H1 (cell line): Measurements from ENCODE around the gene TRIM9. TPM values are rescaled to one million over a fixed set of nuclear protein-coding genes. Genes with fewer than 3 reads are reported as not detected.

Experiments used
- CTCF ChIA-PET: fragments of 300-600 bp; sonication (Branson Sonifier 250); formaldehyde crosslinking; loops from one replicate; lab custom pipeline; 2021; ENCODE audit not compliant: partially characterized antibody; lab: Charles Lee
- POLR2A ChIA-PET: fragments of 300-600 bp; sonication (Branson Sonifier 250); formaldehyde crosslinking; loops from one replicate; lab custom pipeline; 2021; ENCODE audit warnings: inconsistent platforms; ENCODE audit not compliant: partially characterized antibody; lab: Charles Lee
- DNase-seq, 2 experiments: peaks; one replicate each; pipeline versions ENCODE4 v3.0.0 to v3.0.0-alpha.2; 2010 to 2022; ENCODE audit warnings: low spot score in 2 of 2, low read depth in 1 of 2, mixed read lengths in 1 of 2
- FAIRE-seq: peaks from 2 replicates; lab custom pipeline; 2011; peaks lifted over from hg19 to GRCh38; lab: Jason Lieb, UNC
- H2AFZ ChIP-seq: 2 replicates; pipeline ENCODE4 v1.8.1; 2012; ENCODE audit warnings: low read length, inconsistent platforms
- H2AK5ac ChIP-seq: 2 replicates; pipeline ENCODE4 v1.6.1; 2013; ENCODE audit warnings: low read depth, low read length
- H2BK120ac ChIP-seq: replicated peaks from 2 replicates; pipeline ENCODE3; 2013; ENCODE audit warnings: low read depth, low read length, inconsistent platforms
- H2BK12ac ChIP-seq: 2 replicates; pipeline ENCODE4 v1.6.1; 2013; ENCODE audit warnings: low read depth, low read length
- H2BK15ac ChIP-seq: 2 replicates; pipeline ENCODE4 v1.6.1; 2013; ENCODE audit warnings: low read length
- H2BK20ac ChIP-seq: 2 replicates; pipeline ENCODE4 v1.6.1; 2013; ENCODE audit warnings: low read length
- H2BK5ac ChIP-seq: 2 replicates; pipeline ENCODE4 v1.6.1; 2013; ENCODE audit warnings: low read depth, low read length
- H3K14ac ChIP-seq: 2 replicates; pipeline ENCODE4 v1.6.1; 2013; ENCODE audit warnings: inconsistent platforms; ENCODE audit not compliant: insufficient read length
- H3K18ac ChIP-seq: 2 replicates; pipeline ENCODE4 v1.6.1; 2013; ENCODE audit warnings: low read length; ENCODE audit errors: extremely low read depth
- H3K23ac ChIP-seq: 2 replicates; pipeline ENCODE4 v1.6.1; 2013; ENCODE audit warnings: inconsistent platforms; ENCODE audit not compliant: insufficient read length
- H3K23me2 ChIP-seq: 2 replicates; pipeline ENCODE4 v1.6.1; 2013; ENCODE audit warnings: low read depth, low read length
- H3K27ac ChIP-seq: 2 replicates; pipeline ENCODE4 v1.6.1; 2011; ENCODE audit warnings: low read depth, low read length, inconsistent platforms
- H3K27me3 ChIP-seq, 4 experiments: replicated peaks in 1 of 4; 1 replicate in 1 of 4; 2 replicates in 3 of 4; pipeline versions ENCODE4 v1.6.1 to v1.8.1; 2011 to 2013; ENCODE audit warnings: low read length in 3 of 4, mild to moderate bottlenecking in 3 of 4, inconsistent platforms in 2 of 4, mixed read lengths in 2 of 4, moderate library complexity in 1 of 4; ENCODE audit not compliant: control insufficient read depth in 3 of 4, insufficient read depth in 3 of 4; ENCODE audit errors: extremely low read depth in 1 of 4
- H3K36me3 ChIP-seq, 4 experiments: 2 replicates each; pipeline versions ENCODE4 v1.6.1 to v1.8.1; 2011 to 2013; ENCODE audit warnings: mild to moderate bottlenecking in 4 of 4, low read length in 3 of 4, moderate library complexity in 2 of 4, control low read depth in 1 of 4, inconsistent platforms in 1 of 4; ENCODE audit not compliant: insufficient read depth in 4 of 4, control insufficient read depth in 2 of 4
- H3K4ac ChIP-seq: replicated peaks from 2 replicates; pipeline ENCODE3; 2013; ENCODE audit warnings: low read length, low read depth, mixed read lengths, inconsistent platforms; ENCODE audit not compliant: insufficient read length
- H3K4me1 ChIP-seq, 4 experiments: replicated peaks in 1 of 4; 1 replicate in 1 of 4; 2 replicates in 3 of 4; pipeline versions ENCODE4 v1.6.1 to v1.8.1; 2011 to 2013; ENCODE audit warnings: low read length in 3 of 4, inconsistent platforms in 2 of 4, mixed read lengths in 1 of 4; ENCODE audit not compliant: insufficient read depth in 4 of 4, control insufficient read depth in 3 of 4
- H3K4me2 ChIP-seq, 2 experiments: 2 replicates each; pipeline versions ENCODE4 v1.6.1 to v1.8.1; 2011 to 2013; ENCODE audit warnings: low read depth in 2 of 2, low read length in 2 of 2, control low read depth in 1 of 2, inconsistent platforms in 1 of 2, mild to moderate bottlenecking in 1 of 2; ENCODE audit not compliant: insufficient read depth in 1 of 2
- H3K4me3 ChIP-seq, 4 experiments: fragments of 200-600, 300-600 bp in 1 of 4; sonication (generic), shearing (Covaris generic), sonication (Bioruptor Twin) in 1 of 4; 2 replicates each; pipeline versions ENCODE4 v1.5.1 to v1.8.1; 2011 to 2016; ENCODE audit warnings: low read length in 4 of 4, low read depth in 3 of 4, control low read depth in 2 of 4, inconsistent platforms in 2 of 4, mild to moderate bottlenecking in 2 of 4, mixed read lengths in 1 of 4, moderate library complexity in 1 of 4; ENCODE audit not compliant: insufficient read depth in 2 of 4; ENCODE audit errors: extremely low read depth in 1 of 4
- H3K56ac ChIP-seq: replicated peaks from 2 replicates; pipeline ENCODE3; 2013; ENCODE audit warnings: low read depth, mild to moderate bottlenecking, mixed read lengths, low read length, inconsistent platforms; ENCODE audit not compliant: insufficient read length
- H3K79me1 ChIP-seq: 2 replicates; pipeline ENCODE4 v1.6.1; 2013; ENCODE audit warnings: low read depth, low read length, control low read depth
- H3K79me2 ChIP-seq, 2 experiments: 2 replicates each; pipeline versions ENCODE4 v1.6.1 to v1.8.1; 2012 to 2013; ENCODE audit warnings: low read length in 2 of 2, mild to moderate bottlenecking in 2 of 2, inconsistent platforms in 1 of 2; ENCODE audit not compliant: insufficient read depth in 2 of 2, control insufficient read depth in 1 of 2
- H3K9ac ChIP-seq, 4 experiments: replicated peaks in 1 of 4; 1 replicate in 1 of 4; 2 replicates in 3 of 4; pipeline versions ENCODE4 v1.6.1 to v1.8.1; 2011 to 2013; ENCODE audit warnings: low read depth in 3 of 4, low read length in 3 of 4, control low read depth in 2 of 4, mild to moderate bottlenecking in 2 of 4, moderate library complexity in 2 of 4, inconsistent platforms in 1 of 4; ENCODE audit errors: extremely low read depth in 1 of 4
- H3K9me3 ChIP-seq, 2 experiments: 2 replicates each; pipeline versions ENCODE4 v1.6.1 to v1.8.1; 2012 to 2013; ENCODE audit warnings: mild to moderate bottlenecking in 2 of 2, moderate library complexity in 2 of 2, control low read depth in 1 of 2, inconsistent platforms in 1 of 2, low read depth in 1 of 2, low read length in 1 of 2, mixed read lengths in 1 of 2; ENCODE audit not compliant: insufficient read depth in 2 of 2
- H4K20me1 ChIP-seq, 2 experiments: replicated peaks in 1 of 2; 2 replicates each; pipeline versions ENCODE3 to v1.8.1; 2011 to 2013; ENCODE audit warnings: inconsistent platforms in 2 of 2, low read length in 2 of 2, mild to moderate bottlenecking in 1 of 2; ENCODE audit not compliant: insufficient read depth in 2 of 2, control insufficient read depth in 1 of 2
- H4K5ac ChIP-seq: 2 replicates; pipeline ENCODE4 v1.6.1; 2013; ENCODE audit warnings: low read length, low read depth, mixed read lengths, inconsistent platforms; ENCODE audit not compliant: insufficient read length
- H4K8ac ChIP-seq: 2 replicates; pipeline ENCODE4 v1.8.0; 2013; ENCODE audit warnings: mild to moderate bottlenecking, moderate library complexity, low read length, inconsistent platforms; ENCODE audit not compliant: insufficient read depth; ENCODE audit errors: extremely low read depth
- H4K91ac ChIP-seq: replicated peaks from 2 replicates; pipeline ENCODE3; 2013; ENCODE audit warnings: low read length, mixed read lengths, inconsistent platforms; ENCODE audit not compliant: insufficient read length
- BACH1 ChIP-seq: IDR thresholded peaks from 2 replicates; pipeline ENCODE4 v1.6.1; 2012; ENCODE audit warnings: low read length, improper control_type of control experiment
- GABPA ChIP-seq: IDR thresholded peaks from 2 replicates; pipeline ENCODE4 v1.6.1; 2011; ENCODE audit warnings: mild to moderate bottlenecking, low read length, moderate library complexity, borderline replicate concordance; ENCODE audit not compliant: insufficient read depth
- KDM1A ChIP-seq: fragments of 200-600, 300-600 bp; sonication (generic); IDR thresholded peaks from 2 replicates; pipeline ENCODE4 v1.7.1; 2016; ENCODE audit warnings: mild to moderate bottlenecking, low read length, borderline replicate concordance
- KDM4A ChIP-seq: IDR thresholded peaks from one replicate; pipeline ENCODE4 v1.7.1; 2012; ENCODE audit warnings: low read depth, mild to moderate bottlenecking, moderate library complexity, low read length, inconsistent platforms; ENCODE audit not compliant: severe bottlenecking
- WGBS, 2 experiments: shearing (Covaris generic) in 1 of 2; methylation state at CpG; one replicate each; pipeline versions ENCODE4 v1.1.6 to v1.1.7; 2013 to 2015; ENCODE audit warnings: low lambda C conversion rate in 2 of 2, mixed read lengths in 2 of 2, inconsistent platforms in 1 of 2, low coverage in 1 of 2, missing lambda C conversion rate in 1 of 2; ENCODE audit not compliant: insufficient replicate concordance in 2 of 2, insufficient coverage in 1 of 2, insufficient read length in 1 of 2; ENCODE audit errors: extremely low coverage in 1 of 2, missing lambda C conversion rate in 1 of 2; 5-methylcytosine and 5-hydroxymethylcytosine counted together
- polyA plus RNA-seq, 7 experiments: library from polyadenylated mRNA; depleted of rRNA in 3 of 7; stranded (reverse) in 5 of 7; unstranded in 2 of 7; fragments of >200 nt in 5 of 7; fragments of 200-250 nt in 2 of 7; gene quantifications; 1 replicate in 5 of 7; 2 replicates in 1 of 7; 4 replicates in 1 of 7; pipeline versions ENCODE4 v1.2.1 to v1.2.3, GENCODE V29; 2011 to 2013; ENCODE audit warnings: missing spikeins in 2 of 7, mixed read lengths in 2 of 7
- total RNA-seq: library from RNA; stranded (reverse); fragmentation: NEBNext Ultra II Directional; extraction: Animal tissue kit (Norgen Biotek cat#: 25700); gene quantifications from 2 replicates; pipeline ENCODE4 v1.2.1, GENCODE V29; 2021
- TF ChIP-seq, protein P1 (sequence below): IDR thresholded peaks from 2 replicates; pipeline ENCODE4 v1.6.1; 2012; ENCODE audit warnings: low read length, inconsistent platforms

Gene TRIM9
- total and polyA plus RNA-seq, 2 of the 8 experiments (the other 6 are each of a cell fraction or from before 2014, with no cell fraction given) = 2.7 to 5.4 TPM

DNA sequence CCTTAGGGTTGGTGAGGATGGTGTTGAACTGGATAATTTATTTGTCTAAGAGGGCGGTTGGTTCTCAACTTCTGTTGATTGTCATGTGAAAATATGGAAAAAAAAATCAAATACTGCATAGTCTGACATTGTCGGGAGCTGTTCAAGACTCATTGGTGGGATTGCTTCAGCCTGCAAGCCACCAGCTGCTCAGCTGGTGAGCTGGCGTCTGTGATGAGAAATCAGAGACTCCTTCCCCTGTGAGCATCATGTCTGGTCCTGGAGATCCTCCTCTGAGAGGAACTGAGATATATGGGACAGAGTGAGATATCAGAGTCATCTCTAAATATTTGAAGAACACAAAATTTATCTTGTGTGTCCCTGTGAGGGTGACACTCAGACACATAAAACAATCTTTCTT, 49.9 kb downstream of the TRIM9 start:
- H2AK5ac ChIP-seq = no peak overlapping the region
- no peaks in the 10 kb centered on the region for H3K79me1 ChIP-seq
- H3K4ac ChIP-seq = no peak overlapping the region
- DNase-seq (no peak), FAIRE-seq (no peak)
- H2BK20ac ChIP-seq = no peak overlapping the region
- H3K23me2 ChIP-seq = no peaks in the 10 kb centered on the region; the same call in 1 of the 2 replicates
- no peaks in the 10 kb centered on the region for H3K27me3 ChIP-seq
- no peak overlapping the region for H3K18ac ChIP-seq
- no peak overlapping the region for H3K4me3 ChIP-seq
- H2BK120ac ChIP-seq = no peak overlapping the region
- H3K4me1 ChIP-seq = peaks cover 0 to 4% (median 3%) of the 10 kb centered on the region in 4 experiments; a peak in 3 of 7 replicates
- POLR2A ChIA-PET = no interaction called here
- no peak overlapping the region for H2AFZ ChIP-seq
- H3K27ac ChIP-seq = no peak overlapping the region
- H4K20me1 ChIP-seq = no peaks in the 10 kb centered on the region
- no peak overlapping the region for H3K14ac ChIP-seq
- H3K79me2 ChIP-seq = no peaks in the 10 kb centered on the region
- no peaks in the 10 kb centered on the region for H3K9me3 ChIP-seq
- H3K23ac ChIP-seq = no peak overlapping the region
- no peak overlapping the region for H2BK15ac ChIP-seq
- 86% methylated on average over 3 of the region's 3 CpGs; no CpG with 5 or more reads in 1 of the 2 experiments for WGBS, 2 experiments
- no peak overlapping the region for H3K4me2 ChIP-seq
- no peak overlapping the region for H4K91ac ChIP-seq
- CTCF ChIA-PET = no interaction called here
- no peak overlapping the region for H2BK12ac ChIP-seq
- H2BK5ac ChIP-seq = no peak overlapping the region
- H3K36me3 ChIP-seq = no peaks in the 10 kb centered on the region
- no peak overlapping the region for H4K8ac ChIP-seq
- no peak overlapping the region for H4K5ac ChIP-seq
- H3K9ac ChIP-seq = no peak overlapping the region
- no peak overlapping the region for H3K56ac ChIP-seq
- TF ChIP-seq BACH1 (no peak), KDM4A (no peak), GABPA (no peak), KDM1A (no peak)
- TF ChIP-seq, protein P1, sequence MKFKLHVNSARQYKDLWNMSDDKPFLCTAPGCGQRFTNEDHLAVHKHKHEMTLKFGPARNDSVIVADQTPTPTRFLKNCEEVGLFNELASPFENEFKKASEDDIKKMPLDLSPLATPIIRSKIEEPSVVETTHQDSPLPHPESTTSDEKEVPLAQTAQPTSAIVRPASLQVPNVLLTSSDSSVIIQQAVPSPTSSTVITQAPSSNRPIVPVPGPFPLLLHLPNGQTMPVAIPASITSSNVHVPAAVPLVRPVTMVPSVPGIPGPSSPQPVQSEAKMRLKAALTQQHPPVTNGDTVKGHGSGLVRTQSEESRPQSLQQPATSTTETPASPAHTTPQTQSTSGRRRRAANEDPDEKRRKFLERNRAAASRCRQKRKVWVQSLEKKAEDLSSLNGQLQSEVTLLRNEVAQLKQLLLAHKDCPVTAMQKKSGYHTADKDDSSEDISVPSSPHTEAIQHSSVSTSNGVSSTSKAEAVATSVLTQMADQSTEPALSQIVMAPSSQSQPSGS = no peak
